HepG2 (cell line): ENCODE measurements around the gene TSR1. TPM values are rescaled to one million over a fixed set of nuclear protein-coding genes. Genes with fewer than 3 reads are reported as not detected.

ENCODE experiments used
- GABPB1 ChIP-seq: IDR thresholded peaks from 2 replicates; pipeline ENCODE4 v1.6.1; 2016; ENCODE audit warnings: mild to moderate bottlenecking, missing genetic modification reagents, moderate library complexity, missing compliant biosample characterization
- GZF1 ChIP-seq: sonication (generic); formaldehyde crosslinking; IDR thresholded peaks from 2 replicates; pipeline ENCODE4 v1.5.1; 2020; ENCODE audit warnings: mild to moderate bottlenecking, missing genetic modification reagents
- HMG20B ChIP-seq: conservative IDR thresholded peaks from 2 replicates; pipeline ENCODE4 v1.6.1; 2016; ENCODE audit warnings: missing genetic modification reagents, missing compliant biosample characterization
- HNRNPL ChIP-seq: fragments of 200-400 bp; formaldehyde crosslinking; IDR thresholded peaks from 2 replicates; pipeline ENCODE4 v1.6.1; 2017; ENCODE audit warnings: mild to moderate bottlenecking, low read depth, low read length
- KDM2A ChIP-seq: sonication (generic); formaldehyde crosslinking; IDR thresholded peaks from 2 replicates; pipeline ENCODE4 v1.4.0; 2020; ENCODE audit warnings: low read depth, missing genetic modification reagents, borderline replicate concordance
- KLF9 ChIP-seq: IDR thresholded peaks from 2 replicates; pipeline ENCODE4 v1.6.1; 2016; ENCODE audit warnings: low read depth
- KMT2B ChIP-seq: IDR thresholded peaks from 2 replicates; pipeline ENCODE4 v1.6.1; 2016; ENCODE audit warnings: missing genetic modification reagents, missing compliant biosample characterization
- MXD4 ChIP-seq: IDR thresholded peaks from 2 replicates; pipeline ENCODE4 v1.6.1; 2016; ENCODE audit warnings: mild to moderate bottlenecking, missing biosample characterization, missing genetic modification reagents
- NR2F1 ChIP-seq, 2 experiments: fragments of 450-650 bp in 1 of 2; formaldehyde crosslinking in 1 of 2; IDR thresholded peaks; 2 replicates each; pipeline versions ENCODE4 v1.5.0 to v1.6.1; 2016 to 2020; ENCODE audit warnings: mild to moderate bottlenecking in 1 of 2, missing compliant biosample characterization in 1 of 2, missing genetic modification reagents in 1 of 2, moderate library complexity in 1 of 2
- RBM22 ChIP-seq: fragments of 200-400 bp; formaldehyde crosslinking; optimal IDR thresholded peaks from 2 replicates; pipeline ENCODE3; 2017; ENCODE audit warnings: mild to moderate bottlenecking, low read length, moderate library complexity
- ZFAT ChIP-seq: sonication (generic); formaldehyde crosslinking; conservative IDR thresholded peaks from 2 replicates; pipeline ENCODE4 v1.8.1; 2023; ENCODE audit warnings: missing genetic modification reagents, inconsistent platforms
- ZNF180 ChIP-seq: sonication (generic); formaldehyde crosslinking; IDR thresholded peaks from 2 replicates; pipeline ENCODE4 v1.4.0; 2020; ENCODE audit warnings: low read depth, missing genetic modification reagents, borderline replicate concordance
- ZNF253 ChIP-seq: sonication (generic); formaldehyde crosslinking; IDR thresholded peaks from 2 replicates; pipeline ENCODE4 v1.8.0; 2022; ENCODE audit warnings: mild to moderate bottlenecking, missing genetic modification reagents, borderline replicate concordance
- ZNF441 ChIP-seq: sonication (generic); formaldehyde crosslinking; IDR thresholded peaks from 2 replicates; pipeline ENCODE4 v1.7.0; 2021; ENCODE audit warnings: missing genetic modification reagents, borderline replicate concordance
- ZNF468 ChIP-seq: sonication (generic); formaldehyde crosslinking; IDR thresholded peaks from 2 replicates; pipeline ENCODE4 v1.8.0; 2022; ENCODE audit warnings: mild to moderate bottlenecking, moderate library complexity, missing genetic modification reagents
- ZNF598 ChIP-seq: sonication (generic); formaldehyde crosslinking; IDR thresholded peaks from 2 replicates; pipeline ENCODE4 v1.5.1; 2020; ENCODE audit warnings: mild to moderate bottlenecking, missing genetic modification reagents, borderline replicate concordance
- ZNF619 ChIP-seq: sonication (generic); formaldehyde crosslinking; IDR thresholded peaks from 2 replicates; pipeline ENCODE4 v1.4.0; 2020; ENCODE audit warnings: mild to moderate bottlenecking, missing genetic modification reagents
- ZNF7 ChIP-seq: IDR thresholded peaks from 2 replicates; pipeline ENCODE4 v1.6.1; 2016; ENCODE audit warnings: missing biosample characterization, missing genetic modification reagents
- polyA plus RNA-seq, 8 experiments: library from polyadenylated mRNA; depleted of rRNA in 3 of 8; stranded (reverse) in 7 of 8; unstranded in 1 of 8; fragments of >200 nt; fragmentation: Illumina TruSeq in 4 of 8; extraction: Trizol in 4 of 8; gene quantifications; 2 replicates each; pipeline versions ENCODE4 v1.2.1 to v1.2.3, GENCODE V29; 2011 to 2016; ENCODE audit warnings: low read depth in 4 of 8, missing spikeins in 1 of 8, mixed read lengths in 1 of 8; ENCODE audit not compliant: insufficient read depth in 1 of 8
- total RNA-seq, 5 experiments: library from RNA; depleted of rRNA; stranded (reverse); fragments of >200 nt; fragmentation: Illumina TruSeq; extraction: Trizol; gene quantifications; 2 replicates each; pipeline ENCODE4 v1.2.3, GENCODE V29; 2016; ENCODE audit warnings: low read depth in 1 of 5
- TF ChIP-seq, protein P1 (sequence below): sonication (generic); formaldehyde crosslinking; IDR thresholded peaks from 2 replicates; pipeline ENCODE4 v1.5.1; 2020; ENCODE audit warnings: missing genetic modification reagents, mild to moderate bottlenecking, borderline replicate concordance
- TF ChIP-seq, protein P2 (sequence below): sonication (generic); formaldehyde crosslinking; IDR thresholded peaks from 2 replicates; pipeline ENCODE4 v1.8.1; 2023; ENCODE audit warnings: mild to moderate bottlenecking, missing genetic modification reagents, borderline replicate concordance
- TF ChIP-seq, protein P3 (sequence below): sonication (generic); formaldehyde crosslinking; IDR thresholded peaks from 2 replicates; pipeline ENCODE4 v1.5.0; 2020; ENCODE audit warnings: missing genetic modification reagents
- TF ChIP-seq, protein P4 (sequence below): IDR thresholded peaks from 2 replicates; pipeline ENCODE4 v1.6.1; 2012; ENCODE audit warnings: inconsistent platforms
- TF ChIP-seq, protein P5 (sequence below): sonication (generic); formaldehyde crosslinking; IDR thresholded peaks from 2 replicates; pipeline ENCODE4 v1.4.0; 2020; ENCODE audit warnings: mild to moderate bottlenecking, missing genetic modification reagents, borderline replicate concordance

TSR1 gene
- total and polyA plus RNA-seq, 2 of the 13 experiments (the other 11 are each of a cell fraction or from before 2014, with no cell fraction given): 7.1 to 65.8 TPM

DNA sequence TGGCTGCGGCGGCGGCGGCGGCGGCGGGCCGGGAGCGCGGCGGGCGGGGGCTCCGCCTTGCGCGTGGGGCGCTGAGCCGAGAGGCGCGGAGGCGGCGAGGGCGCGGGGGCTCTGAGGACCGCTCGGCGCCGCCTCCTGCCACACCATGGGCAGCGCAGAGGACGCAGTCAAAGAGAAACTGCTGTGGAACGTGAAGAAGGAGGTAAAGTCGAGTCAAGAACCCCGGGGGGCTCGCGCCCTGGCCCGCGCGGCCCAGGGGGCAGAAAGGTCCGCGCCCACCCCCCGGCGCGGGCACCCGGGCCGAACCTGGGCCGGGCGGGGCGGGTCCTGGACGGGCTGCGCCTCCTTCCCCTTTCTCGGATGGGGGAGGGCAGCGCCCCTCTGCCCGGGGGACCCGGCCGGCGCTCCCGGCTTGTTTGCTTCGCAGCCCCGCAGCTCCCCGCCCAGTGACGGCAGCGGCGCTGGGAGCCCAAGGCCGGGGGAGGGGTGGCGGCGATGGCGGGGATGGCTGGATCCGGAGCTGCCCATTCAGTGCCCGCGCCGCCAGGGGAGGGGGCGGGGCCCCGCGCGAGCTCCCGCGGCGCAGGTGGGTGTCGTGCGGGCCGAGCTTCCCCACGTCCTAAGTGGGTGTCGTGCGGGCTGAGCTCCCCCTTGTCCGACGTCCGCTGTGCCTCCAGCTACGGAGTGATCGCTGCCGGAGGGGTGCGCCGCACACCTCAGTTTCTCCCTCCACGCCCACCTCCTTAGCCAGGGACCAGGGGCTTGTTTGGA is 1.5 kb upstream of the TSR1 start (continued):
- TF ChIP-seq KMT2B (CRISPR knock-in tag) (0 out of 2 replicates have a peak, but pooled peaks have one; percentile 19), HNRNPL (0 out of 2 replicates have a peak, but pooled peaks have one; percentile 45), ZNF180 (CRISPR knock-in tag) (no peak), HMG20B (CRISPR knock-in tag) (no peak), MXD4 (no peak), ZNF7 (CRISPR knock-in tag) (no peak), ZNF441 (no peak), ZFAT (CRISPR knock-in tag) (no peak), ZNF253 (CRISPR knock-in tag) (no peak), GABPB1 (CRISPR knock-in tag) (peak; percentile 50), ZNF619 (CRISPR knock-in tag) (0 out of 2 replicates have a peak, but pooled peaks have one; percentile 25), GZF1 (CRISPR knock-in tag) (no peak), KLF9 (CRISPR knock-in tag) (no peak), KDM2A (CRISPR knock-in tag) (peak; percentile 59; the same call in 1 of the 2 replicates), NR2F1 (CRISPR knock-in tag; IDR thresholded peaks at IDR 0.05) (no peak), ZNF598 (CRISPR knock-in tag) (0 out of 2 replicates have a peak, but pooled peaks have one; percentile 35), RBM22 (no peak), ZNF468 (CRISPR knock-in tag) (no peak)
- TF ChIP-seq, protein P1, sequence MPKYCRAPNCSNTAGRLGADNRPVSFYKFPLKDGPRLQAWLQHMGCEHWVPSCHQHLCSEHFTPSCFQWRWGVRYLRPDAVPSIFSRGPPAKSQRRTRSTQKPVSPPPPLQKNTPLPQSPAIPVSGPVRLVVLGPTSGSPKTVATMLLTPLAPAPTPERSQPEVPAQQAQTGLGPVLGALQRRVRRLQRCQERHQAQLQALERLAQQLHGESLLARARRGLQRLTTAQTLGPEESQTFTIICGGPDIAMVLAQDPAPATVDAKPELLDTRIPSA: 0 out of 2 replicates have a peak, but pooled peaks have one; percentile 29
- TF ChIP-seq, protein P2, sequence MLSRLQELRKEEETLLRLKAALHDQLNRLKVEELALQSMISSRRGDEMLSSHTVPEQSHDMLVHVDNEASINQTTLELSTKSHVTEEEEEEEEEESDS (CRISPR knock-in tag): no peak
- TF ChIP-seq, protein P3, sequence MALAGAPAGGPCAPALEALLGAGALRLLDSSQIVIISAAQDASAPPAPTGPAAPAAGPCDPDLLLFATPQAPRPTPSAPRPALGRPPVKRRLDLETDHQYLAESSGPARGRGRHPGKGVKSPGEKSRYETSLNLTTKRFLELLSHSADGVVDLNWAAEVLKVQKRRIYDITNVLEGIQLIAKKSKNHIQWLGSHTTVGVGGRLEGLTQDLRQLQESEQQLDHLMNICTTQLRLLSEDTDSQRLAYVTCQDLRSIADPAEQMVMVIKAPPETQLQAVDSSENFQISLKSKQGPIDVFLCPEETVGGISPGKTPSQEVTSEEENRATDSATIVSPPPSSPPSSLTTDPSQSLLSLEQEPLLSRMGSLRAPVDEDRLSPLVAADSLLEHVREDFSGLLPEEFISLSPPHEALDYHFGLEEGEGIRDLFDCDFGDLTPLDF: no peak
- TF ChIP-seq, protein P4, sequence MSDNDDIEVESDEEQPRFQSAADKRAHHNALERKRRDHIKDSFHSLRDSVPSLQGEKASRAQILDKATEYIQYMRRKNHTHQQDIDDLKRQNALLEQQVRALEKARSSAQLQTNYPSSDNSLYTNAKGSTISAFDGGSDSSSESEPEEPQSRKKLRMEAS: peak; percentile 28; the same call in 1 of the 2 replicates
- TF ChIP-seq, protein P5, sequence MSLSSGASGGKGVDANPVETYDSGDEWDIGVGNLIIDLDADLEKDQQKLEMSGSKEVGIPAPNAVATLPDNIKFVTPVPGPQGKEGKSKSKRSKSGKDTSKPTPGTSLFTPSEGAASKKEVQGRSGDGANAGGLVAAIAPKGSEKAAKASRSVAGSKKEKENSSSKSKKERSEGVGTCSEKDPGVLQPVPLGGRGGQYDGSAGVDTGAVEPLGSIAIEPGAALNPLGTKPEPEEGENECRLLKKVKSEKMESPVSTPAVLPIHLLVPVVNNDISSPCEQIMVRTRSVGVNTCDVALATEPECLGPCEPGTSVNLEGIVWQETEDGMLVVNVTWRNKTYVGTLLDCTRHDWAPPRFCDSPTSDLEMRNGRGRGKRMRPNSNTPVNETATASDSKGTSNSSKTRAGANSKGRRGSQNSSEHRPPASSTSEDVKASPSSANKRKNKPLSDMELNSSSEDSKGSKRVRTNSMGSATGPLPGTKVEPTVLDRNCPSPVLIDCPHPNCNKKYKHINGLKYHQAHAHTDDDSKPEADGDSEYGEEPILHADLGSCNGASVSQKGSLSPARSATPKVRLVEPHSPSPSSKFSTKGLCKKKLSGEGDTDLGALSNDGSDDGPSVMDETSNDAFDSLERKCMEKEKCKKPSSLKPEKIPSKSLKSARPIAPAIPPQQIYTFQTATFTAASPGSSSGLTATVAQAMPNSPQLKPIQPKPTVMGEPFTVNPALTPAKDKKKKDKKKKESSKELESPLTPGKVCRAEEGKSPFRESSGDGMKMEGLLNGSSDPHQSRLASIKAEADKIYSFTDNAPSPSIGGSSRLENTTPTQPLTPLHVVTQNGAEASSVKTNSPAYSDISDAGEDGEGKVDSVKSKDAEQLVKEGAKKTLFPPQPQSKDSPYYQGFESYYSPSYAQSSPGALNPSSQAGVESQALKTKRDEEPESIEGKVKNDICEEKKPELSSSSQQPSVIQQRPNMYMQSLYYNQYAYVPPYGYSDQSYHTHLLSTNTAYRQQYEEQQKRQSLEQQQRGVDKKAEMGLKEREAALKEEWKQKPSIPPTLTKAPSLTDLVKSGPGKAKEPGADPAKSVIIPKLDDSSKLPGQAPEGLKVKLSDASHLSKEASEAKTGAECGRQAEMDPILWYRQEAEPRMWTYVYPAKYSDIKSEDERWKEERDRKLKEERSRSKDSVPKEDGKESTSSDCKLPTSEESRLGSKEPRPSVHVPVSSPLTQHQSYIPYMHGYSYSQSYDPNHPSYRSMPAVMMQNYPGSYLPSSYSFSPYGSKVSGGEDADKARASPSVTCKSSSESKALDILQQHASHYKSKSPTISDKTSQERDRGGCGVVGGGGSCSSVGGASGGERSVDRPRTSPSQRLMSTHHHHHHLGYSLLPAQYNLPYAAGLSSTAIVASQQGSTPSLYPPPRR (CRISPR knock-in tag): no peak
